SK-N-SH treated with all-trans-retinoic acid at 6 μM for 48 hours (cell line): ENCODE results near the gene MTREX.

Source experiments
- ATAC-seq: fragments of 200-7000 bp; cut with Tn5 transposase; 3 replicates; pipeline ENCODE4 v1.9.1; 2020; ENCODE audit warnings: mild to moderate bottlenecking, moderate library complexity
- ARNTL ChIP-seq: fragments of 450-650 bp; formaldehyde crosslinking; IDR thresholded peaks from 2 replicates; pipeline ENCODE4 v1.5.0; 2020; ENCODE audit warnings: low read depth, mild to moderate bottlenecking, moderate library complexity, borderline replicate concordance
- BACH2 ChIP-seq: fragments of 250-450 bp; sonication (Bioruptor Pico); IDR thresholded peaks from 2 replicates; pipeline ENCODE4 v1.9.0; 2021; ENCODE audit warnings: mild to moderate bottlenecking, borderline replicate concordance
- CSDC2 ChIP-seq: fragments of 250-450 bp; sonication (Bioruptor Pico); IDR thresholded peaks from 2 replicates; pipeline ENCODE4 v1.5.0; 2020; ENCODE audit warnings: mild to moderate bottlenecking, moderate library complexity
- GLIS3 ChIP-seq: fragments of 250-450 bp; sonication (Bioruptor Pico); IDR thresholded peaks from 2 replicates; pipeline ENCODE4 v1.5.0; 2020; ENCODE audit warnings: mild to moderate bottlenecking, moderate library complexity
- ISL1 ChIP-seq: fragments of 250-450 bp; sonication (Bioruptor Pico); IDR thresholded peaks from 2 replicates; pipeline ENCODE4 v2.1.2; 2022; ENCODE audit warnings: mild to moderate bottlenecking, moderate library complexity
- OSR1 ChIP-seq: fragments of 250-450 bp; sonication (Bioruptor Pico); IDR thresholded peaks from 2 replicates; pipeline ENCODE4 v1.8.0; 2022; ENCODE audit warnings: moderate library complexity, mild to moderate bottlenecking, inconsistent platforms
- PPARA ChIP-seq: fragments of 250-450 bp; sonication (Bioruptor Pico); IDR thresholded peaks from 2 replicates; pipeline ENCODE4 v1.5.0; 2020; ENCODE audit warnings: mild to moderate bottlenecking, borderline replicate concordance
- RARB ChIP-seq: fragments of 250-450 bp; sonication (Bioruptor Pico); IDR thresholded peaks from 2 replicates; pipeline ENCODE4 v1.8.0; 2021; ENCODE audit warnings: mild to moderate bottlenecking, moderate library complexity
- TOX ChIP-seq: fragments of 250-450 bp; sonication (Bioruptor Pico); IDR thresholded peaks from 2 replicates; pipeline ENCODE4 v1.8.0; 2021; ENCODE audit warnings: mild to moderate bottlenecking, moderate library complexity, borderline replicate concordance
- ZC3H10 ChIP-seq: fragments of 250-450 bp; sonication (Bioruptor Pico); IDR thresholded peaks from 2 replicates; pipeline ENCODE4 v1.5.1; 2021; ENCODE audit warnings: mild to moderate bottlenecking, moderate library complexity
- ZFP3 ChIP-seq: fragments of 250-450 bp; sonication (Bioruptor Pico); IDR thresholded peaks from 2 replicates; pipeline ENCODE4 v1.5.0; 2020; ENCODE audit warnings: mild to moderate bottlenecking, moderate library complexity
- ZFP30 ChIP-seq: fragments of 450-650 bp; formaldehyde crosslinking; IDR thresholded peaks from 2 replicates; pipeline ENCODE4 v1.5.0; 2022; ENCODE audit warnings: mild to moderate bottlenecking, moderate library complexity
- ZNF565 ChIP-seq: fragments of 450-650 bp; formaldehyde crosslinking; conservative IDR thresholded peaks from 2 replicates; pipeline ENCODE4 v1.5.0; 2020; ENCODE audit warnings: low read depth, mild to moderate bottlenecking, moderate library complexity
- ZNF70 ChIP-seq: fragments of 450-650 bp; formaldehyde crosslinking; IDR thresholded peaks from 2 replicates; pipeline ENCODE4 v1.5.0; 2020; ENCODE audit warnings: mild to moderate bottlenecking, moderate library complexity
- TF ChIP-seq, protein P1 (sequence below): fragments of 250-450 bp; sonication (Bioruptor Pico); IDR thresholded peaks from 2 replicates; pipeline ENCODE4 v1.8.0; 2020; ENCODE audit warnings: mild to moderate bottlenecking, moderate library complexity, borderline replicate concordance
- TF ChIP-seq, protein P2 (sequence below): fragments of 250-450 bp; sonication (Bioruptor Pico); IDR thresholded peaks from 2 replicates; pipeline ENCODE4 v1.8.0; 2021; ENCODE audit warnings: low read depth, mild to moderate bottlenecking, moderate library complexity, borderline replicate concordance
- TF ChIP-seq, protein P3 (sequence below): fragments of 250-450 bp; sonication (Bioruptor Pico); IDR thresholded peaks from 2 replicates; pipeline ENCODE4 v1.5.0; 2020; ENCODE audit warnings: mild to moderate bottlenecking, moderate library complexity
- TF ChIP-seq, protein P4 (sequence below): fragments of 250-450 bp; sonication (Bioruptor Pico); IDR thresholded peaks from 2 replicates; pipeline ENCODE4 v1.5.1; 2020; ENCODE audit warnings: low read depth, mild to moderate bottlenecking, moderate library complexity

Gene MTREX

DNA sequence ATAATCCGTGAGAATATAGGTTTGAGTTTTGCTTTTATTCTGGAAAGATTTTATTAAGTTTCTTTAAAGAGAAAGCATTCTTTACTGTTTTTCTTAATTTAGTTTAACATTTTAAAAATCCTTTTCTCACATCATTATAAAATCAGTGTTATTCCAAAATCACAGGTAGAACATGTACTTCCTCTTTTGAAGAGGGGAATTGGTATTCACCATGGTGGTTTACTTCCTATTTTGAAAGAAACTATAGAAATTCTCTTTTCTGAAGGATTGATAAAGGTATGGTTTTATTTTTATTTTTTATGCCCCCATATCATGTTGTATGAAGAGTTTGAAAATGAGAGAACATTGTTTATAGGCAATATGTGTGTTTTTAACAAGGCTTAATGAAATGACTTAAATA is 43.0 kb downstream of the MTREX start:
- TF ChIP-seq, protein P1, sequence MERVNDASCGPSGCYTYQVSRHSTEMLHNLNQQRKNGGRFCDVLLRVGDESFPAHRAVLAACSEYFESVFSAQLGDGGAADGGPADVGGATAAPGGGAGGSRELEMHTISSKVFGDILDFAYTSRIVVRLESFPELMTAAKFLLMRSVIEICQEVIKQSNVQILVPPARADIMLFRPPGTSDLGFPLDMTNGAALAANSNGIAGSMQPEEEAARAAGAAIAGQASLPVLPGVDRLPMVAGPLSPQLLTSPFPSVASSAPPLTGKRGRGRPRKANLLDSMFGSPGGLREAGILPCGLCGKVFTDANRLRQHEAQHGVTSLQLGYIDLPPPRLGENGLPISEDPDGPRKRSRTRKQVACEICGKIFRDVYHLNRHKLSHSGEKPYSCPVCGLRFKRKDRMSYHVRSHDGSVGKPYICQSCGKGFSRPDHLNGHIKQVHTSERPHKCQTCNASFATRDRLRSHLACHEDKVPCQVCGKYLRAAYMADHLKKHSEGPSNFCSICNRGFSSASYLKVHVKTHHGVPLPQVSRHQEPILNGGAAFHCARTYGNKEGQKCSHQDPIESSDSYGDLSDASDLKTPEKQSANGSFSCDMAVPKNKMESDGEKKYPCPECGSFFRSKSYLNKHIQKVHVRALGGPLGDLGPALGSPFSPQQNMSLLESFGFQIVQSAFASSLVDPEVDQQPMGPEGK (CRISPR knock-in tag): no peak
- ATAC-seq: no peak

DNA sequence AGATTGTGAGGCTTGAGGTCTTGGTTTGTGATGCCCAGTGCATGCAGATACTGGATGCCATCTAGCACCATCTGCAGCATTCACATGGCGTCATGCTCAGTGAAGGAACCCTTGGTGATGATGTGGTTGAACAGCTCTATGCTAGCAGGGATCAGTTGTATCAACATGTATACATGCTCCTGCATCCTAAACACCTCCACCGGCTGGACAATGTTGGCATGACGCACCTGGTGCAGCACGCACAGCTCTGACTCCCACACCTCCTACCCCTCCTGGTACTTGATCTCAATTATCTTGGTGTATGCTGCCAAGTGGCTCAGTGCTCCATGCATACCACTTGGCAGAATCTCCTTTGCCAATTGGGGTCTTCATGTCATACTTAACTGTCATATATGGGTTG is 49.1 kb downstream of the MTREX start:
- no peak for ATAC-seq
- TF ChIP-seq OSR1 (CRISPR knock-in tag) (no peak), ZFP3 (CRISPR knock-in tag) (no peak)

DNA sequence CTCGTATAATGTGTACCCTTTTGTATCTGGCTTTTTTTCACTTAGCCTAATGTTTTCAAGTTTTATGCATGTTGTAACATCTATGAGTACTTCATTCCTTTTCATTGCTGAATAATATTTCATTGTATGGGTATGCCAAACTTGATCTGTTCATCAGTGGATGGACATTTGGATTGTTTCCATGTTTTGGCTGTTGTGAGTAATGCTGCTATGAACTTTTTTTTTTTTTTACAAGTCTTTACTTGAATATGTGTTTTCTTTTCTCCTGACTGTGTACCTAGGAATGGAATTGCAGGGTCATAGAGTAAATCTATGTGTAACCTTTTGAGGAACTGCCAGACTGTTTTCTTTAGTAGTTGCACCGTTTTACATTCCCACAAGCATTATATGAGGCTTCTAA is 52.4 kb downstream of the MTREX start:
- TF ChIP-seq ISL1 (CRISPR knock-in tag) (no peak), GLIS3 (CRISPR knock-in tag) (no peak), RARB (CRISPR knock-in tag) (no peak), TOX (no peak)
- no peak for ATAC-seq

DNA sequence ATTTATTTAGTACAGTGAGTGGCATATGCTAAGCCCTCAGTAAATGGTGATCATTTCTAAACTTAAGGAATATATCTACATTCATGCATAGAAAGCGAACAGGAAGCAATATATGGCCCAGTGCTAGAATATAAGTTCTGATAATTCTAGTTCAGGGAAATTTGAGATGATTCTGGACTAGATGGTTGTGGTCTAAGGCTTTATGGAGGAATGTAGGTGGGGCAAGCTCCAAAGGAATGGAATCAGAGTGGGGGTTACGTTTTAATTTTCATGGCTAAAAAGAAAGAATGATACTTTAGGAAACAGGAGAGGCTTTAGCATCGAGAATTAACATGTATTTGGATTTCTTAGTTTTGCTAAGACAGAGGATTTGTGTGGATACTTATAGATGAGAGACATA is 56.1 kb downstream of the MTREX start:
- ATAC-seq: no peak
- TF ChIP-seq PPARA (CRISPR knock-in tag): no peak
- no peak for TF ChIP-seq ISL1 (CRISPR knock-in tag)
- no peak for TF ChIP-seq ZC3H10 (CRISPR knock-in tag)
- TF ChIP-seq ZFP3 (CRISPR knock-in tag): no peak
- TF ChIP-seq ZNF565 (CRISPR knock-in tag): no peak
- no peak for TF ChIP-seq ARNTL
- TF ChIP-seq OSR1 (CRISPR knock-in tag): no peak
- no peak for TF ChIP-seq BACH2 (CRISPR knock-in tag)

DNA sequence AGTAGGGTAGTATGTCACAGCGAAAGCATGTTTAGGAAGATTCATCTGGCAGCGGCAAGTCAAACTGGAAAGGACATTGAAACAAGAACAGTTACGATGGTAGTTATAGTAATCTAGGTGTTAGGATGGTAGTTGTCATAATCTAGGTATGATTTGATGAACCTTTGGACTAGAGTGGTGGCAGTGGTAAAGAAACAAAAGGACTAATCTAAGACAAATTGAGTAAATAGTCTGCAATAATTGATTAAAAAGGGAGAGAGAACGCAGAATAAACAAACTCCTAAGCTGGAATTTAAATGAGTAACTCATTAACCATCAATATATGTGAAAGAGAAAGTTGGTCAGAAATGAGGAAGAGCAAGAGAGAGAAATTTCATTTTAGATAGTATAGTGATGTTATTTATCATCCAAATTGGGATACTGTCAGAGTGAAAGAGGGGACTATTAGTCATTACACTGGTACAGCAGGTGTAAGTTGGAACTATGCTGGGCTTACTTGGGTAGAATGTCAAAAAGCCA is 56.8 kb downstream of the MTREX start:
- no peak for TF ChIP-seq ZFP3 (CRISPR knock-in tag)
- no peak for TF ChIP-seq ZFP30 (CRISPR knock-in tag)
- TF ChIP-seq, protein P2, sequence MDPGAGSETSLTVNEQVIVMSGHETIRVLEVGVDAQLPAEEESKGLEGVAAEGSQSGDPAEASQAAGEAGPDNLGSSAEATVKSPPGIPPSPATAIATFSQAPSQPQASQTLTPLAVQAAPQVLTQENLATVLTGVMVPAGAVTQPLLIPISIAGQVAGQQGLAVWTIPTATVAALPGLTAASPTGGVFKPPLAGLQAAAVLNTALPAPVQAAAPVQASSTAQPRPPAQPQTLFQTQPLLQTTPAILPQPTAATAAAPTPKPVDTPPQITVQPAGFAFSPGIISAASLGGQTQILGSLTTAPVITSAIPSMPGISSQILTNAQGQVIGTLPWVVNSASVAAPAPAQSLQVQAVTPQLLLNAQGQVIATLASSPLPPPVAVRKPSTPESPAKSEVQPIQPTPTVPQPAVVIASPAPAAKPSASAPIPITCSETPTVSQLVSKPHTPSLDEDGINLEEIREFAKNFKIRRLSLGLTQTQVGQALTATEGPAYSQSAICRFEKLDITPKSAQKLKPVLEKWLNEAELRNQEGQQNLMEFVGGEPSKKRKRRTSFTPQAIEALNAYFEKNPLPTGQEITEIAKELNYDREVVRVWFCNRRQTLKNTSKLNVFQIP (CRISPR knock-in tag): no peak
- no peak for TF ChIP-seq ZNF565 (CRISPR knock-in tag)
- TF ChIP-seq, protein P3, sequence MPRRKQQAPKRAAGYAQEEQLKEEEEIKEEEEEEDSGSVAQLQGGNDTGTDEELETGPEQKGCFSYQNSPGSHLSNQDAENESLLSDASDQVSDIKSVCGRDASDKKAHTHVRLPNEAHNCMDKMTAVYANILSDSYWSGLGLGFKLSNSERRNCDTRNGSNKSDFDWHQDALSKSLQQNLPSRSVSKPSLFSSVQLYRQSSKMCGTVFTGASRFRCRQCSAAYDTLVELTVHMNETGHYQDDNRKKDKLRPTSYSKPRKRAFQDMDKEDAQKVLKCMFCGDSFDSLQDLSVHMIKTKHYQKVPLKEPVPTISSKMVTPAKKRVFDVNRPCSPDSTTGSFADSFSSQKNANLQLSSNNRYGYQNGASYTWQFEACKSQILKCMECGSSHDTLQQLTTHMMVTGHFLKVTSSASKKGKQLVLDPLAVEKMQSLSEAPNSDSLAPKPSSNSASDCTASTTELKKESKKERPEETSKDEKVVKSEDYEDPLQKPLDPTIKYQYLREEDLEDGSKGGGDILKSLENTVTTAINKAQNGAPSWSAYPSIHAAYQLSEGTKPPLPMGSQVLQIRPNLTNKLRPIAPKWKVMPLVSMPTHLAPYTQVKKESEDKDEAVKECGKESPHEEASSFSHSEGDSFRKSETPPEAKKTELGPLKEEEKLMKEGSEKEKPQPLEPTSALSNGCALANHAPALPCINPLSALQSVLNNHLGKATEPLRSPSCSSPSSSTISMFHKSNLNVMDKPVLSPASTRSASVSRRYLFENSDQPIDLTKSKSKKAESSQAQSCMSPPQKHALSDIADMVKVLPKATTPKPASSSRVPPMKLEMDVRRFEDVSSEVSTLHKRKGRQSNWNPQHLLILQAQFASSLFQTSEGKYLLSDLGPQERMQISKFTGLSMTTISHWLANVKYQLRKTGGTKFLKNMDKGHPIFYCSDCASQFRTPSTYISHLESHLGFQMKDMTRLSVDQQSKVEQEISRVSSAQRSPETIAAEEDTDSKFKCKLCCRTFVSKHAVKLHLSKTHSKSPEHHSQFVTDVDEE (CRISPR knock-in tag): no peak
- TF ChIP-seq ZNF70 (CRISPR knock-in tag): no peak
- no peak for TF ChIP-seq ZC3H10 (CRISPR knock-in tag)
- no peak for TF ChIP-seq TOX
- TF ChIP-seq, protein P1 (CRISPR knock-in tag): no peak
- no peak for TF ChIP-seq ARNTL
- no peak for TF ChIP-seq PPARA (CRISPR knock-in tag)
- no peak for TF ChIP-seq ISL1 (CRISPR knock-in tag)
- TF ChIP-seq RARB (CRISPR knock-in tag): no peak
- TF ChIP-seq, protein P4, sequence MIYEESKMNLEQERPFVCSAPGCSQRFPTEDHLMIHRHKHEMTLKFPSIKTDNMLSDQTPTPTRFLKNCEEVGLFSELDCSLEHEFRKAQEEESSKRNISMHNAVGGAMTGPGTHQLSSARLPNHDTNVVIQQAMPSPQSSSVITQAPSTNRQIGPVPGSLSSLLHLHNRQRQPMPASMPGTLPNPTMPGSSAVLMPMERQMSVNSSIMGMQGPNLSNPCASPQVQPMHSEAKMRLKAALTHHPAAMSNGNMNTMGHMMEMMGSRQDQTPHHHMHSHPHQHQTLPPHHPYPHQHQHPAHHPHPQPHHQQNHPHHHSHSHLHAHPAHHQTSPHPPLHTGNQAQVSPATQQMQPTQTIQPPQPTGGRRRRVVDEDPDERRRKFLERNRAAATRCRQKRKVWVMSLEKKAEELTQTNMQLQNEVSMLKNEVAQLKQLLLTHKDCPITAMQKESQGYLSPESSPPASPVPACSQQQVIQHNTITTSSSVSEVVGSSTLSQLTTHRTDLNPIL: no peak
- TF ChIP-seq CSDC2: no peak
- ATAC-seq: no peak
